NCI-H2081 treated with DMSO at 0.1 percent for 48 hours (cell line): ENCODE data around the gene CCR5.
"Not testable (repeated sequence)": the region's sequence is repeated elsewhere in the genome, so short reads cannot be mapped to it uniquely, and the experiment has no call there.

Experiments used
- DNase-seq: peaks from one replicate; lab custom pipeline; 2025; lab: John Stamatoyannopoulos, UW

The CCR5 gene

DNA sequence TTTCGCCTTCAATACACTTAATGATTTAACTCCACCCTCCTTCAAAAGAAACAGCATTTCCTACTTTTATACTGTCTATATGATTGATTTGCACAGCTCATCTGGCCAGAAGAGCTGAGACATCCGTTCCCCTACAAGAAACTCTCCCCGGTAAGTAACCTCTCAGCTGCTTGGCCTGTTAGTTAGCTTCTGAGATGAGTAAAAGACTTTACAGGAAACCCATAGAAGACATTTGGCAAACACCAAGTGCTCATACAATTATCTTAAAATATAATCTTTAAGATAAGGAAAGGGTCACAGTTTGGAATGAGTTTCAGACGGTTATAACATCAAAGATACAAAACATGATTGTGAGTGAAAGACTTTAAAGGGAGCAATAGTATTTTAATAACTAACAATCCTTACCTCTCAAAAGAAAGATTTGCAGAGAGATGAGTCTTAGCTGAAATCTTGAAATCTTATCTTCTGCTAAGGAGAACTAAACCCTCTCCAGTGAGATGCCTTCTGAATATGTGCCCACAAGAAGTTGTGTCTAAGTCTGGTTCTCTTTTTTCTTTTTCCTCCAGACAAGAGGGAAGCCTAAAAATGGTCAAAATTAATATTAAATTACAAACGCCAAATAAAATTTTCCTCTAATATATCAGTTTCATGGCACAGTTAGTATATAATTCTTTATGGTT is at the start of gene CCR5:
TSS of gene CCR5 (plus strand) at position 108 of the 680 bp plus-strand sequence. CDS start 1,957 bp downstream, outside the sequence.
- DNase-seq: no peak

DNA sequence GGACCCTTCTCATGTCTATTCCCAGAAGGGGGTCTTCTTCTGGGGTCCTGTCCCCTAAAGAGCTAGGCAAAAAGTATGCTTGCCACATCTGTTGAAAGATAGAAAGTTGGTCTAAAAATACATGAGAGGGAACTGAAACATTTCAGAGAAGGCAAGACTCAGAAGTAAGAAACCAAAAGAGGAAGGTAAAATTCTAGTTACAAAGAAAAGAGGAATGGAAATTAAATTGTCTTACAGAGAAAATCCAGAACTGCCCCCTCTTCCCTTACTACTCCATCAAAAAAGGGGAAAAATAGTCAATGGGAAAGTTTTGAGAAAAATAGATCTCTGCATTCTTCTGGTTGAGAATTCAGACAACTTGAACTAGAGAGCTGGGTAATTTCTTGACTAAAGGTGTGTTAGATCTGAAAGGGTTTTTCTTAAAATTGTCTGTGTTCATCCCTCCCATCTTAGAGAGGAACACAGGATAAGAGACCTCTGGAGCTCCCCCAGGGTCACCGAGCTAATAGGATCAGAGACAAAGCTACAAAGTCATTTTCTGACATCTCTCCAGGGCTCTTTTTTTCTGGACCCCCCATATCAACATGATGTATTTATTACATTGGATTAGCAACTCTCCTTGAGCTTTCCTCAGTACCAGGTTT is 49.2 kb upstream of the CCR5 start:
- DNase-seq: no peak

DNA sequence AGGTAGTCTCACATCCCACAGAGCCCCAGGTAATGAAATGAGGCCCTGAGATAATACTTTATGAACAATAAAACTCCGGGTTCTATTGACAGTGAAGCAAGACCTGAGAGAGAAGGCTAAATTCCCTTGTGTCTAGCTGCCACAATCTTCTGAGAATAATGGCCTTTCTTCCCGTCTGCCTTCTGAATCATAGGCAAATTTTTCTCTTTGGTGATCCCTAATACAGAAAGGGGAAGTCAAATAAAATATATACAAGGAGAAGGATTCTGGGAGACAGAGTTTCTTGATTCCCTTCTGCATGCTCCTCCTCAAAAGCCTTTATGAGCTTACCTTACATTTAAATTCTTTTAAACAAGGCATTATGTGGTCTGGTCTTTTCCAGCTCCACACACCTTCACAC is 46.7 kb upstream of the CCR5 start:
- no peak for DNase-seq

DNA sequence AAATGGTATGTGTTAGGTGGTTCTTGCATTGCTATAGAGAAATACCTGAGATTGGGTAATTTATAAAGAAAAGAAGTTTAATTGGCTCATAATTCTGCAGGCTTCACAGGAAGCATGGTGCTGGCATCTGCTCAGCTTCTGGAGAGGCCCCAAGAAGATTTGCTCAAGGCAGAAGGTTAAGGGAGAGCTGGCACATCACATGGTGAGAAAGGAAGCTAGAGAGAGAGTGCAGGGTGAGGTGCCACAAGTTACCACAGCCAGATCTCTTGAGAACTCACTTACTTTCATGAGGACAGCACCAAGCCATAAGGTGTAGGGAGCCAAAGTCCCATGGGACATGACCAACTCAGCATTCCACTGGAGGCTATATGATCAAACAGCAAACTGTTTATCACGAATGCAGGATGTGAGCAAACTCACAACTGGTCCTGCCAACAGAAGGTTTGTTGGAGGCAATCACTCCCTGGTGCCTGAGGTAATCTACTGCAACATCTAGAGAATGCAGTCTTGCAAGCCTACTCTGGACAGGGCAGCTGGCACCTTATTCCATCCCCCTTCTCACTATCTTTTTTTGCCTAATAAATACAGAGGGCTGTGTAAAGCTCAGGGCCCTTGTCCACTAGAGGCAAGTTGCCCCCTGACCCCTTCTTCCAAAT is 45.0 kb upstream of the CCR5 start:
- no peak for DNase-seq

DNA sequence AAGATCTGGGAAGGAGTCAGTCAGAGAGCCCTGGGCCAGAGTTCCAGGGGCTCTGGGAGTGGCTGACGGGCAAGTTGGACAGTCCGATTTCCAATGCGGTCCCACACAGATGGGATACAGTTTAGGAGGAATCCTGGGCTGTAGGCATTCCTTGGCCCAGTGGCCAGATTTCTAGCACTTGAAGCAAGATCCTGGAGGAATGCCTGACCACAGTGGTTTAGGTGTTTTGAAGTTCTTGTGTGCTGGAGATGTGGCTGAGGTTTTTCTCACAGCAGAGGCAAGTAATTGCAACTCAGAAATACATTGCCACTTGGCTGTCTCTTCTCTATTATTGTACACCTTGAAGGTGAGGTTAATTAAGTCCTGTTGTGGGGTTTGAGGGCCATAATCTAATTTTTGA is 40.1 kb upstream of the CCR5 start:
- not testable (repeated sequence) for DNase-seq

DNA sequence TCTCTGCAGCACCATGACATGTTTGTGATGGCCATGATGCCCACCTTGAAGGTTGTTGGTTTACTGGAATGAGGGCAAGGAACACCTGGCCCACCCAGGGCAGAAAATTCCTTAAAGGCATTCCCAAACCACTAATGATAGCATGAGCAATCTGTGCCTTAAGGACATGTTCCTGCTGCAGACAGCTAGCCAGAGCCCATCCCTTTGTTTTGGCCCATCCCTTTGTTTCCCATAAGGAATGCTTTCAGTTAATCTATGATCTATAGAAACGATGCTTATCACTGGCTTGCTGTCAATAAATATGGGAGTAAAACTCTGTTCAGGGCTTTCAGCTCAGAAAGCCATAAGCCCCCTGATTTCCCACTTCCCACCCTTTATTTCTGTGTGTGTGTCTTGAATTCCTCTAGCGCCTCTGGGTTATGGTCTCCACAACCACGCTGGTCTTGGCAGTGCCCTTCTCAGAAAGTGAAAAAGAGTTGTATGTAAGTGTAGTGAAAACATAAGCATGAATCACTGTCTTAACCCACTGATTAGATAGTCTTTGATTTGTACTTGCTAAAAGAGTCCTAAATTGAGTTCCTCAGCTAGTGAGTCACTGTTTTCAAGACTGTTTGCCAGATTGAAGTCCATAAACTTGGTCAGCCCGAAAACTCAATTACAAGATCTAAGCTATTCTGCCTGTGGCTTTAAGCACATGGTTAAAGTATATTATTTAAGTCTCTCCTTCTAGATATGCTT is 35.8 kb upstream of the CCR5 start:
- no peak for DNase-seq

DNA sequence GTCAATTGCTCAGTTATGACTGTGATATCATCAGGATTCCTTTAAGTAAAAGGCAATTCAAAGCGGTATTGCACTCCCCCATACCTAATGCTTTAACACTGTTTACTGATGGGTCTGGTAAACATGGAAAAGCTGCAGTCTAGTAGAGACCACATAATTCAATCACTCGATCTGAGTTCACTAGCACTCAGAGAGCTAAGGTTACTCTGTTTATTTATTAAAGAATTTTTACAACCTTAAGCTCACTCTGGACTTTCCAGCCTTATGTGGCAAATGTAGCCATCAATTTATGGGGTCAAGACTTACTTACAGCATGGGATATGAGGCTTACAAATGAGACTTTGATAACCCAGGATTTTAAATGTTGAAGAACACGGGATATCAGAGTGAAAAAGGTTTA is 35.2 kb upstream of the CCR5 start:
- no peak for DNase-seq

DNA sequence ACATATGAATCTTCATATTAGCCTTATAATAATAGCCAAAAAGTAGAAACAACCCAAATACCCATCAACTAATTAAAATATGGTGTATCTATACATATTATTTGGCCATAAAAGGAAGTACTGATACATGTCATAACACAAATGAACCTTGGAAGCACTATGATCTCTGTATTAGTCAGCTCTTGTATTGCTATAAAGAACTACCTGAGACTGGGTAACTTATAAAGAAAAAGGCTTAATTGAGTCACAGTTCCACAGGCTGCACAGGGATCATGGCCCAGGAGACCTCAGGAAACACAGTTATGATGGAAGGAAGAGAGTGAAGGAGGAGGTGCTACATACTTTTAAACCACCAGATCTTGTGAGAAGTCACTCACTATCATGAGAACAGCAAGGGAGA is 32.8 kb upstream of the CCR5 start:
- DNase-seq: no peak

DNA sequence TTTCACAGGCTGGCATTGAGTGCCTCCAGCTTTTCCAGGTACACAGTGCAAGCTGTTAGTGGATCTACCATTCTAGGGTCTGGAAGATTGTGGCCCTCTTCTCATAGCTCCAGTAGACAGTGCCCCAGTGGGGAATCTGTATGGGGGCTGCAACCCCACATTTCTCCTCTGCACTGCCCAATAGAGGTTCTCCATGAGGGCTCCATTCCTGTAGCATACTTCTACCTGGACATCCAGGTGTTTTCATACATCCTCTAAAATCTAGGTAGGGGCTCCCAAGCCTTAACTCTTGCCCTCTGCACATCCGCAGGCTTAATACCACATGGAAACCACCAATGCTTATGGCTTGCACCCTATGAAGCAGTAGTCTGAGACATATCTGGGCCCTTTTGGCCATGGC is 31.9 kb upstream of the CCR5 start:
- no peak for DNase-seq

DNA sequence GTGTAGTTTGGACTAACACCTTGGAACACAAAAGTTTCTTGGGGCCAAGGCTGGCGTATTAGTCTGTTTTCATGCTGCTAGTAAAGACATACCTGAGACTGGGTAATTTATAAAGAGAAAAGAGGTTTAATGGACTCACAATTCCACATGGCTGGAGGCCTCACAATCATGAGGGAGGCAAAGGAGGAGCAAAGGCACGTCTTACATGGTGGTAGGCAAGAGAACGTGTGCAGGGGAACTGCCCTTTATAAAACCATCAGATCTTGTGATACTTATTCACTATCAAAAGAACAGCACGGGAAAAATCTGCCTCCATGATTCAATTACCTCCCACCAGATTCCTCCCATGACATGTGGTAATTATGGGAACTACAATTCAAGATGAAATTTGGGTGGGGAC is 26.3 kb upstream of the CCR5 start:
- no peak for DNase-seq

DNA sequence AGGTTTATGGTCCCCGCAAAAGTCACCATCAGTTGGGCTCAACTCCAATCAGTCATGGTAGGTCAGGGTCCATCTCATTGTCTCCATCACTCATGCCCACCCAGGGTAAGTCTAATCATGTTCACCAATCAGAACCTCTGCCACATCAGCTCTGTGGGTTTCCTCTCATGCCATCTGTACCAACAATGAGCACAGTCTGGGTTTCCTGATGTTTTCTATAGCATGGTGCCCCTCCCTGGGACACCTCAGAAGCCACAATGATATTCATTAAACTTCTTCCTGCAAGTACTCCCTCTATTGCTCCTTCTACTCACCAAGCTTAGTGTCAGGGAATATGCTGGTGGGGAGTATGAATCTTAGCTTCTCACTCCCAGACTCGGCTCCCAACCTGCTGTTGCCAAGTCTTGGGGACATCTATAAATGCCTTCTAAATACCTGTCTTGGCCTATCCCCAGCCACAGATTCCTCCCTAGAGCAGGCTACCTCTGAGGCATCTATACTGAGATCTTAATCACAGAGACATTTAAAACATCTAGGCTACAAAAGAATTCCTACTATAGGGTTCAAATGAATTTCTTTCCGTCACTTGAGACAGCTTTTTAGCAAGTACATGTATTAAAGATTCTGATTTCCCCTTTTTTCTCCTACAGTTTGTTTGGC is 21.8 kb upstream of the CCR5 start:
- DNase-seq: no peak

DNA sequence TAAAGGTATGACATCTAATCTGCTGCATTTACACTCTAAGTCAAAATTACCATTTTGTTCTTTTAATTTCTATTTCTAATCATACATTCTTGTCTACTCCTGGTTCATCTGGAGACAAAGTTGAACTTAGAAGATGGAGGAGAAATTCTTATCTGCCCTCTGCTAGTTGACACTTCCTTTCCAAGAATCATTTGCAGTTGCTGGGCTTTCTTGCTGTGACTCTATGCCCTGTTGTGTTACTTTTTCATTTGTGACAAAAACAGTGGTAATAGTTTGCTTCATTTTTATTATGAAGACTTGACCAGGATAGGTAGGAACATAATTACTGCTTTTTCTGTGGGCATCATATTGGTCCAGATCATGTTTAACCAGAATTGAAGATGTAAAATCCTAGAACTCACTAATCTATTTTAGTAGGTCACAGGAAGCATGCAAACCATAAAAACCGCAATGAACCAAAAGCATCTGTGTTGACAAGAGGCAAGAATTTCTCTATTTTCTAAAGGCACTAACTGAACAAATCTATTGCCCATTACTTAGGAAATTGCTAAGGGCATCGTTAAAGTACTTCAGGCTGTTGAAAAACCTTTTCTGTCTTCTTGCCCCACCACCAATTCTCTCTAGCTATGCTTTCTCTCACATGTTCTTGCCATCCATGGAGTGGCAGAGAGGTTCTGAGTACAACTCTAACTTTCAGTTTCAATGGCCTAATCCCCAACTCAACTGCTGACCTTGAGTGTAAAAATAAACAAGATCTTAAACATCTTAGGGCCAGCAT is 21.1 kb upstream of the CCR5 start:
- DNase-seq: no peak

DNA sequence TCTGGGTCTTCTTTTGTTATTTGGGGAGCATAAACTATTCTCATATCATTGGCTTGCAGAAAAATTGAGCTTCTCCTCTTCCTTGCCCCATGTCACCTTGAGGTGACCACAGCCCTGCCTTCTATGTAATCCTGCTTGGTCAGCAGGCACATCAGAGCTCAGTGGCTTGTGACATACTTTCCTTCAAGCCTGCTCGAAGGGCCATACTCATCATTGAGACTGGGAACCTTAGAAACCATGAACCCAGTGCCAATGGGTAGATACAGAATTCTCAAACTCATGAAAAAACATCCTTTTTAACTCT is 20.5 kb upstream of the CCR5 start:
- DNase-seq: no peak

DNA sequence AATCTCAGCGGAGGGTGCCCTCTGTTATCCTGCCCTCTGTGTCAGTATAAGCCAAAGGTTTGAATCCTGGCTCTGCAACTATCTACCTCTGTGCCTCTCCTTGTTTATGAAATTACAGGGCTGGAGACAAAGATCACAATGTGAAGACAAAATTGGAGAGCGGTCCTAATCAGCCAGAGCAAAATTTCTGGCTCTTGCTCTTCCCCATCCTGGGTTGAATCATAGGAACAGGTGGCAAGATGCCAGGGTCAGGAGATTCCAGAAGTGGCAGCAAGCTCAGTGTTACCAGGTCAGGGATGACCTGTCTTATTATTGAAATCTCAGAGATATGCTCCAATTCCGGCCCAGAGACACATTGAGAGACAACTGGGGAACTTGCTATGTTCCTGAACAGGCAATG is 19.1 kb upstream of the CCR5 start:
- no peak for DNase-seq

DNA sequence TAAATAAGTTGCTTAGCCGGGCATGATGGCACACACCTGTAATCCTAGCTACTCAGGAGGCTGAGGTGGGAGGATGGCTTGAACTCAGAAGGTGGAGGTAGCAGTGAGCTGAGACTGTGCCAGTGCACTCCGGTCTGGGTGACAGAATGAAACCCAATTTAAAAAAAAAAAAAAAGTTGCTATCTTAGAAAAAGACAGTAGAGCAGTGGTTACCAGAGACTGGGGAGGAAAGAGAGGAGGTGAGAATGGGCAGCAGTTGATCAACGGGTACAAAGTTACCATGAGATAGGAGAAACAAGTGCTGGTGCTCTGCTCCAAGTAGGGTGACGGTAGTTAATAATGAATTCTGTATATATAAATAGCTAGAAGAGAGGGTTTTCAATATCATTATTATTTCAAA is 17.7 kb upstream of the CCR5 start:
- DNase-seq: no peak

DNA sequence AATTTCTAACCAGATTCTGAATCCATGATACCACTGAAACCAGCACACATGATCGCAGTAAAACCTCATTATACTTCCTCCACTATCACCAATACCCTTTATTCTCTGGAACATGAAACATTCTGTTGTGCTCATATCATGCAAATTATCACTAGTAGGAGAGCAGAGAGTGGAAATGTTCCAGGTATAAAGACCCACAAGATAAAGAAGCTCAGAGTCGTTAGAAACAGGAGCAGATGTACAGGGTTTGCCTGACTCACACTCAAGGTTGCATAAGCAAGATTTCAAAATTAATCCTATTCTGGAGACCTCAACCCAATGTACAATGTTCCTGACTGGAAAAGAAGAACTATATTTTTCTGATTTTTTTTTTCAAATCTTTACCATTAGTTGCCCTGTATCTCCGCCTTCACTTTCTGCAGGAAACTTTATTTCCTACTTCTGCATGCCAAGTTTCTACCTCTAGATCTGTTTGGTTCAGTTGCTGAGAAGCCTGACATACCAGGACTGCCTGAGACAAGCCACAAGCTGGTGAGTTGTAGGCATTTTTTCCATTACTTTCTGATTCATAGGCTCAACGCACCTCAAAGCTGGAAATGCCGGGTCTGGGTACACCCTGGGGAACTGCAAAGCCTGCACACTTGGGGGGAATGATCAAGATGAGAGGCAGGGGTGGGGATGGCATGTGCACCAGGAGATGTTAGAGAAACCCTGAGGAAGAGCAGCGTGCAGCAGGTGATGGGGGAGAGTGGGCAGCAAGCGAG is 16.9 kb upstream of the CCR5 start, which contains the start of gene CCR2:
TSS of gene CCR2 (plus strand) at position 465 of the 764 bp plus-strand sequence. CDS start 3,417 bp downstream, outside the sequence.
- DNase-seq: no peak

DNA sequence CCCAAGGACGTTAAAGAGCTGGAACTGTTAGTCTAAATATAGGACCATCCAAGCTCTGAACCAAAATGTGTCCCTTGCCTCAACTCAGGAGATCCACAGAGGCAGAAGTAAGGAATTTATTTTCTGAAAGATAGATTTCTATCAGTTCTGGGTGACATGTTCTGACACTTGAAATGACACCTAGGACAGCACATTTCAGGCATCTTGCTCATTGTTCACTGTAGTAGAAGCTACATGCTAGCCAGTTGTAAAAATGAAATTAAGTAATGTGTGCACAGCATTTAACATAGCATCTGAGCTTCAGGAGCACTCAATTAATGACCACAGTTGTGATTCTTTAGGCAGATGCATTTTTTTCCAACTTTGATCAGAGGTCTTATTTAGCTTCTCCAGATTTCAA is 16.3 kb upstream of the CCR5 start:
- DNase-seq: no peak

DNA sequence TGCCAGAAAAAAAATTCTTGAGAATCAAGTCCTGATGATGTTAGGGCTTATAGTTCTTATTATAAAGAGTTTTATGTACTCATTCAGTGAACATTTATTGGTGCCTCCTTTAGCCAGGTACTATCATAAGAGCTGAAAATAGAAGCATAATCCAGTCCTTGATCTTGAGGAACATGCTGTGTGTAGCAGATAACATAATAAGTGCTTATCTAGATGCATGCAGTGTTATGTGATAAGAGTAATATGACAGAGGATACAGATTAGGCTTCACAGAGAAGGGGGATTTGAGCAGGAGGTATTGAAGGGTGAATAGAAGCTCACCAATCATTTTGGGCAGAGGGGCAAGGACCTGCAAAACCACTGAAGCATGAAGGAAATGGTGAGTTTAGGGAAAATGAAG is 15.8 kb upstream of the CCR5 start:
- DNase-seq: no peak

DNA sequence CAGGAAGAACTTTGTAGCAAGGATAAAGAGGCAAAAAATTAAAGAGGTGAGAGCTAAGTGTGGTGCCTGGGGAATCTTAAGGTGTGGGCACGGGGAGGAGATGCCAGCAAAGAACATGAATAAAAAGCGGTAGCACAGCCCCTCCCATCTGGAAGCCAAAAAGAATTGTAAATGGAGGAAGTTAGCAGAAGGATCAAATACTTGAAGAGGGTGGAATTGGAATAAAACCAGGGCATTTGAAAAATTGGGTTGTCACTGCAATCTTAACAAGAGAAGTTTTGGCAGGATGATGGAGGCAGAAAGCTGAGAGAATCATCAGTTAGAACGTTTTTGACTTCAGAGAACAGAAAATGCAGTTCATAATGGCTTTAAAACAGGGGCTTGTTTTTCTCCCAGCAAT is 14.5 kb upstream of the CCR5 start:
- no peak for DNase-seq

DNA sequence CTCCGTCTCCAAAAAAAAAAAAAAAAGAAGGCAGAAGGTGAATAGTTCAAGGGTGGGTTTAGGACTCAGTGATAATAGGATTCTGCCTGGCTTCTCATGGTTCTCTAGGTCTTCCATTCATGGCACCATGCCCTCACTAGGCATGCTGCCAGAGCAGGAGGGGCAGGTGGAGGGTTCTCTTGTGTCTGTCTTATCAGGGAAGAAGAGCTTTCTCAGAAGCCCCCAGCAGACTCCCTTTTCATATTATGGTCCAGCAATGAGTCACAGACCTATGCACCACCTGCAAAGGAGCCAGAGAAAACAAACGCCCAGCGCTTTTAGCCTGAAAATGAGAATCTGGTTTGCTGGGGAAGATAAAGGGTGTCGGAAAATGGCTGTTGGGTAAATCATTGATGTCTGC is 13.8 kb upstream of the CCR5 start:
- no peak for DNase-seq

DNA sequence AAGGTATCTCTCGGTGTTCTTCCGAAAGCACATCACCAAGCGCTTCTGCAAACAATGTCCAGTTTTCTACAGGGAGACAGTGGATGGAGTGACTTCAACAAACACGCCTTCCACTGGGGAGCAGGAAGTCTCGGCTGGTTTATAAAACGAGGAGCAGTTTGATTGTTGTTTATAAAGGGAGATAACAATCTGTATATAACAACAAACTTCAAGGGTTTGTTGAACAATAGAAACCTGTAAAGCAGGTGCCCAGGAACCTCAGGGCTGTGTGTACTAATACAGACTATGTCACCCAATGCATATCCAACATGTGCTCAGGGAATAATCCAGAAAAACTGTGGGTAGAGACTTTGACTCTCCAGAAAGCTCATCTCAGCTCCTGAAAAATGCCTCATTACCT is 12.3 kb upstream of the CCR5 start:
- no peak for DNase-seq
